ENCODE results near the gene NPIPB9. TPM values are rescaled to one million over a fixed set of nuclear protein-coding genes. Genes with fewer than 3 reads are reported as not detected.
"Not testable (repeated sequence)": the region's sequence is repeated elsewhere in the genome, so short reads cannot be mapped to it uniquely, and the experiment has no call there.

Gene NPIPB9
- polyA plus RNA-seq: under 1 TPM in 2 of 3 donors, not detected in 1; 0.19 to 0.33 TPM

- H3K27ac ChIP-seq (ENCODE audit: low read depth, low read length): not testable (repeated sequence)
- WGBS, 3 donors: no CpG with 5 or more reads among the region's 5 CpGs
These were observed at the start of gene NPIPB9 for GRCh38 chr16:28751487-28751886. TSS of gene NPIPB9 (plus strand) at chr16:28751787.

GRCh38 chr16:28704246-28704645, 47.3 kb upstream of the NPIPB9 start:
- 81 to 84% methylated on average over 3 to 5 of the region's 7 CpGs; no CpG with 5 or more reads in 1 of the 3 donors for WGBS, 3 donors
- not testable (repeated sequence) for H3K27ac ChIP-seq (ENCODE audit: low read depth, low read length)

- WGBS, 3 donors: no CpG with 5 or more reads among the region's 66 CpGs
- not testable (repeated sequence) for H3K27ac ChIP-seq (ENCODE audit: low read depth, low read length)
These were observed 40.1 kb upstream of the NPIPB9 start, which contains the start of gene EIF3C for GRCh38 chr16:28711220-28712083. TSS of gene EIF3C (plus strand) at chr16:28711464. CDS start at chr16:28711687, 223 bp downstream.

- WGBS, 3 donors: 87 to 98% (median 90%) methylated on average over 9 to 11 of the region's 15 CpGs
- not testable (repeated sequence) for H3K27ac ChIP-seq (ENCODE audit: low read depth, low read length)
These were observed 28.5 kb upstream of the NPIPB9 start for GRCh38 chr16:28722852-28723650.

GRCh38 chr16:28731253-28731652, 20.3 kb upstream of the NPIPB9 start:
- no CpG with 5 or more reads among the region's 5 CpGs for WGBS, 3 donors
- not testable (repeated sequence) for H3K27ac ChIP-seq (ENCODE audit: low read depth, low read length)

GRCh38 chr16:28732455-28733124, 19.0 kb upstream of the NPIPB9 start:
- not testable (repeated sequence) for H3K27ac ChIP-seq (ENCODE audit: low read depth, low read length)
- 64 to 71% methylated on average over 1 of the region's 9 CpGs; no CpG with 5 or more reads in 1 of the 3 donors for WGBS, 3 donors

GRCh38 chr16:28739787-28740186, 11.8 kb upstream of the NPIPB9 start:
- not testable (repeated sequence) for H3K27ac ChIP-seq (ENCODE audit: low read depth, low read length)
- 0 to 26% (median 4%) methylated on average over 3 to 5 of the region's 9 CpGs for WGBS, 3 donors

- 2 to 40% (median 4%) methylated on average over 1 to 13 of the region's 27 CpGs for WGBS, 3 donors
- H3K27ac ChIP-seq (ENCODE audit: low read depth, low read length): not testable (repeated sequence)
These were observed 11.0 kb upstream of the NPIPB9 start for GRCh38 chr16:28740631-28741030.

GRCh38 chr16:28741295-28741694, 10.3 kb upstream of the NPIPB9 start:
- not testable (repeated sequence) for H3K27ac ChIP-seq (ENCODE audit: low read depth, low read length)
- 60 to 76% (median 74%) methylated on average over 1 to 5 of the region's 9 CpGs for WGBS, 3 donors

- 29 to 36% methylated on average over 6 to 26 of the region's 62 CpGs; no CpG with 5 or more reads in 1 of the 3 donors for WGBS, 3 donors
- H3K27ac ChIP-seq (ENCODE audit: low read depth, low read length): not testable (repeated sequence)
These were observed 4.8 kb upstream of the NPIPB9 start for GRCh38 chr16:28746618-28747350.

DNA sequence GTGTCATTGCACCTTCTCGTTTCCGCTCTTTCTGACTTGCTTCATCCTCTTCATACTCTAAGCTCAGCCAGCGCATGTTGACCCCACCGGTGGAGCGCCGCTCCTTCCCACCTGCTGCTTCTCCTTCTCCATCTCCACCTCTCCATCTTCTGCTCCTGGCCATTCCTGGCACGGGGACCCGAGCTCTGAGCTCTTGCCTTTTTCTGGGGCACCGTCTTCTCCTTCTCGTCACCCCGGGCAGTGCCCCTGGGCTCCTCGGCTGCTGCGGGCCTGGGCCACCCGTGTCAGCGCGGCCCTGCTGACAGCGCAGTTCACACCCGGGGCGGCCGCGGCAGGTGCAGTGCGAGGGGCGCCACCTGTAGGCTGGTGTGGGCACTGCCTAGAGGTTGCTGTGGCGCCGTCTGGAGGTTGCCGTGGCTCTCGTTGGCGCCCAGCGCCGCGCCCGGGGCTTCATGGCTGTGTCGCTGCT, 1.6 kb upstream of the NPIPB9 start:
- 10 to 19% (median 18%) methylated on average over 9 to 20 of the region's 33 CpGs for WGBS, 3 donors
- H3K27ac ChIP-seq (ENCODE audit: low read depth, low read length): not testable (repeated sequence)

GRCh38 chr16:28750469-28751067, 1.0 kb upstream of the NPIPB9 start:
- H3K27ac ChIP-seq (ENCODE audit: low read depth, low read length): not testable (repeated sequence)
- WGBS, 3 donors: no CpG with 5 or more reads among the region's 48 CpGs

GRCh38 chr16:28781697-28782096, 30.1 kb downstream of the NPIPB9 start:
- WGBS, 3 donors: no CpG with 5 or more reads among the region's 6 CpGs
- H3K27ac ChIP-seq (ENCODE audit: low read depth, low read length): not testable (repeated sequence)

DNA sequence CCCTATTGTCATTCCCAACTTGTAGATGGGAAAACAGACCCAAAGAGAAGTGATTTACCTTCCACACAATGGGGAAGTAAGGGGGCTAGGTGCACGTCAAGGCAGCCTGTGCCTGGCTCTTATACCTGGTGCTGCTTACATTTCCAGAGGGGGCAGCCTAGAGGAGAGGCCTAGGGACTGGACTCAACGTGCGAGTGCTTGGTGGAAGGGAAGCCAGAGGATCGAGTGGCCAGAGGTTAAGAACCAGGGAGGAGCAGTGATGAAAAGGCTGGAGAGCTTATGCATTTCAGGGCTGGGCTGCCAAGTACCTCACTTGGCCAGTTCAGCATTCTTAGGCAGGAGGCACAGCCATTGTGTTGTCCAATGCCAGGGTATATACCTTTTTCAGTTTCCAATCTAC, 30.8 kb downstream of the NPIPB9 start:
- H3K27ac ChIP-seq (ENCODE audit: low read depth, low read length): not testable (repeated sequence)
- no CpG with 5 or more reads among the region's 4 CpGs for WGBS, 3 donors

GRCh38 chr16:28802235-28803019, 50.8 kb downstream of the NPIPB9 start:
- H3K27ac ChIP-seq (ENCODE audit: low read depth, low read length): not testable (repeated sequence)
- 46 to 70% (median 52%) methylated on average over 5 to 7 of the region's 13 CpGs for WGBS, 3 donors

- H3K27ac ChIP-seq (ENCODE audit: low read depth, low read length): not testable (repeated sequence)
- no CpG with 5 or more reads among the region's 11 CpGs for WGBS, 3 donors
These were observed 56.0 kb downstream of the NPIPB9 start for GRCh38 chr16:28807445-28808120.

Measured in adipose tissue (tissue), 3 donors.